Activated CD4-positive, alpha-beta T cell treated with anti-CD3 and anti-CD28 coated beads, Interleukin-2, Interleukin-6, amounts not matched to agents 100 ng/mL and 50 ng/mL, durations not matched to agents 16 hours and 8 hours (primary cell): ENCODE results near the gene LY6G6D.

Experiments used
- DNase-seq: peaks from one replicate; pipeline ENCODE4 v3.0.0-alpha.2; 2020

LY6G6D gene

GRCh38 chr6:31721351-31722020 lies 6.3 kb downstream of the LY6G6D start, which contains the start of gene LY6G6C:
Gene LY6G6C, minus strand, starts transcription at chr6:31721746. Its CDS starts 67 bp downstream, at chr6:31721679.
- DNase-seq, result no peak

GRCh38 chr6:31722173-31722572 lies 7.0 kb downstream of the LY6G6D start:
- DNase-seq, result no peak

- DNase-seq, result no peak
These were observed 8.3 kb downstream of the LY6G6D start, which contains the start of gene MPIG6B for GRCh38 chr6:31723245-31723979. Gene MPIG6B, plus strand, starts transcription at chr6:31723373. Its CDS starts 11 bp downstream, at chr6:31723384.

- no peak for DNase-seq
These were observed 9.0 kb downstream of the LY6G6D start for GRCh38 chr6:31723980-31724691.

GRCh38 chr6:31725502-31726350 lies 10.6 kb downstream of the LY6G6D start:
- no peak for DNase-seq

DNA sequence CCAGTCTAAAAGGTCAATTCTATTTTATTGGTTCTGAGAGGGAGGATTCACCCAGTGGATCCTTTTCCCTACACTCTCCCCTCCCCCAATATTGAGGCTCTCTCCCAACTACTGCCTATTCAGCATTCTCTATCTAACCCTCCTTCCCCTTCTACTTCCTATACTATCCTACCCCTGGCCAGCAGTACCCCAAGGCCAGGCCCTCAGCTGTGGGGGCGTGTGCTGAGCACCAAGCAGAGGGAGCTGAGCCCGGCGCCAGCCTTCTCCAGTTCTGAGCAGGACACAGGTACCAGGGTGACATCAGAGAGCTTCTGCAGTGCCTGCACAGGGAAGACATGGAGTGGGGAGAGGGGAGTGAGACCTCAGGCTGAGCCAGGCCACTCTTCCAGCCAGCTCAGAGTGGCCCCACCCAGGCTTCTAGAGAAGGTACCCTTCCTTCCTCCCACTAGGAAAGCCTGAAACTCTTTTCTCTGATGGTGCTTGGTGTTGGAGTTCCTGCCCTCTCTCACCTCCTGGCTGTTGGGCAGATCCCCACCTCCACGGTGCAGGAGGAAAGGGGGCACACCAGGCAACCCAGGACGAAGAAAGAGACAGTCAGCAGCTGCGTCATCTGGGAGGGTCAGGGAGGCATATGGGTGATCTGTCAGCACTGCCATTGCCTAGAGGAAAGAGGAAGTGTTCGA lies 12.0 kb downstream of the LY6G6D start:
- DNase-seq, result no peak

GRCh38 chr6:31727717-31728671 lies 12.8 kb downstream of the LY6G6D start:
- DNase-seq, result no peak

- DNase-seq, result no peak
These were observed 13.8 kb downstream of the LY6G6D start, which contains the start of gene DDAH2 for GRCh38 chr6:31728767-31729514. Gene DDAH2, minus strand, starts transcription at chr6:31729299. Its CDS starts 138 bp downstream, at chr6:31729161.

DNA sequence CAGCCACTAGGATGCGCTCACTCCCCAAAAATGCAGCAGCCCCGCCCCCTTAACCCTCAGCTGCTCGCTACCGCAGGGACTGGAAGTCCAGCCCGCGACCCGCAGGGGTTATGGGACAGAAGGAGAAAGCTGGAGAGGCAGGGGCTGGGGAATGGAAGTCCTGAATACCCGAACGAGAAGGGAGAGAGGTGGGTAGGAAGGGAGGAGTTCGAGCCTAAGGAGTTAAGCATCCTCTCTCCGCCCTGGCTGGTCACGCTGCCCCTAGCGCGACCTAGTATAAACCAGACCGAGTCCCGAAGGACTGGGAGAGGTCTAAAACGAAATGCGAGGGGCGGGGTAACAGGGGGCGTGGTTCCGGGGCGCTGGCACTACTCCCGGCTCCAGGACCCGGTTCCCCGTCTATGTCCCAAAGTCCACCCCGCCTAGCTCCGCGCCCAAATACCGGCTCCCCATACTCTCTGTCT lies 14.4 kb downstream of the LY6G6D start:
- peak; percentile 88 for DNase-seq

DNA sequence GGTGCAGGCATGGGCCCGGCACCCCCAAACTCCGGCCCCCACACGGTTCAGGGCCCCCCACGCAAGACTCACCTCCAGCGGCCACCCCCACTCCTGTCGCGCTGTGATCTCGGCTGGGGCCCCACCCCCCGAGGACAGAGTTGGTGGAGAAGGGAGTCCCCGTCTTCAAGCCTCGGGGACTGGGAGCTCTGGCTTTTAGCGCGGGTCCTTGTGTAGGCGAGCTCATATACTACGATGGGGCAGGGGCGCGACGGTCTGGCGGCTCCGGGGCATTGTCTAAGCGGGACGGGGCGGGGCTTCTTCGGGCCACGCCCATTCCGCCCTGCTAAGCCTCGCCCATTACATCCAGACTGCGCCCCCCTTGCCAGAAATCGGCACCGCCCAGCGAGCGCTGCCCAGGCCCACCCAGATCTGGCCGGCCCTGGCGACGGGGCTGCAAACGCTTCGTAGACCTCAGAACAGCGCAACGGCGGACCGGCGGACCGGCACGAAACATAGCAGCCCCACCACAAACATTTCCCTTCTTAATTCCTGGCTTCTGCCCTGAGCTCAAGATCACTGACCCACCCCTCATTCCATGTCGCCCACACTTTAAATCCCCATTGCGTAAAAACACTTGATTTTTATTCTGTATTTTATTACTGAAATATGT lies 15.0 kb downstream of the LY6G6D start:
- DNase-seq, result peak; percentile 77

DNA sequence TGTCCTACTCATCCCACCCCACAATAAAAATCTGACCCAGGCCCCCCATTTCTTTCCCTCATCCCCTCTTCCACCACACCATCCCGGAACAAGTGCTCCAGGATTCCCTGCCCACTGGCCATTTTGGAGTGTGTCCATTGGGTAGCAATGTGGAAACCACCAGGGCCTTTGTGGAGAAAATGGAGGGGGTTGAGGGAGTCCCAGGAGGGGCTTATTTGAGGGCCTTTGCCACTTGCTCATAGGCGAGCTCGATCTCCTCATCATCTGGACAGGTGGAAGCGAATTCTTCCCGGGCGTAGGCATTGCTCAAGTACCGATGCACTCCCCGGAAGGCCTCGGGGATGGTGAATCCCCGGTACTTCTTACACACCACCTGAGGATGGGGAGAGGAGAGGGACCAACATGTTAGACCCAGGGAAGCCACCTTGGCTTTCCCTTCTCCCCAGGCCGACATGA lies 15.5 kb downstream of the LY6G6D start:
- no peak for DNase-seq

DNA sequence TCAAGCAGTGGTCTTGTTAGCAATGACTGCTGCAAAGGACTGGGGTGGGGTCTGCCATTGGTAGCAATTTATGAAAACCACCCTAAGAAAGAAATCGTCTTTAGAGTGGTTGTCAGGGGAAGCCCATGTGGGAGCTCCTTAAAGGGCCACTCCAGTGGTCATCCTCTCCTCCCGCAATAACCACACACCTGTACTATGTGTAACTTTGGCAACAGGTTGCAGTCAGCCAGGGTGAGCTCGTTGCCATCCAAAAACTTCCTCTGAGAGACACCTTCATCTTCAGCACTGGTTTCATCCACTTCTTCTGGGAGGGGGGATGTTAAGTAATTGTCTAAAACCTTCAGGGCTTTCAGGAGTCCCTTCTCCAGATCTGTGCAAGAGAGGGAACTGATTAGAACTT lies 16.9 kb downstream of the LY6G6D start:
- no peak for DNase-seq

DNA sequence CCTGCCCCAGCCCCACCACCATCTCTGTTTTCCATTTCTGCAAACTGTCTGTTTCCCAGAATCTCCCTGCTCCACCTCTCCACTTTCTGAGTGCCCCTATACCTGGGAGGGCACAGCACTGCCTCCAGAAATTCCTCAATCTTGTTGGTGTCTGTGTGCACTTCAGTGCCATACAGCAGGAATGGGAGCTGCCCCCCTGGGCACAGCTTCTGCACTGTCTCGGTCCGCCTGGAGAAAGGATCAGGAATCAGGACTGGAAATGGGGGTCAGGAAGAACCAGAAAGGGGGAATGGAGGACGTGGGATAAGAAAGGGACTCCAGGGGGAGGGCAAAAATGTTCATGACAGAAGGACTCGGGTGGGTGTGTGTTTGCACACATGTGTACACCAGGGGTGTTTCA lies 18.6 kb downstream of the LY6G6D start:
- no peak for DNase-seq

GRCh38 chr6:31734247-31734820 lies 19.2 kb downstream of the LY6G6D start:
- DNase-seq, result no peak

GRCh38 chr6:31734821-31735406 lies 19.8 kb downstream of the LY6G6D start:
- DNase-seq, result peak; percentile 86

DNA sequence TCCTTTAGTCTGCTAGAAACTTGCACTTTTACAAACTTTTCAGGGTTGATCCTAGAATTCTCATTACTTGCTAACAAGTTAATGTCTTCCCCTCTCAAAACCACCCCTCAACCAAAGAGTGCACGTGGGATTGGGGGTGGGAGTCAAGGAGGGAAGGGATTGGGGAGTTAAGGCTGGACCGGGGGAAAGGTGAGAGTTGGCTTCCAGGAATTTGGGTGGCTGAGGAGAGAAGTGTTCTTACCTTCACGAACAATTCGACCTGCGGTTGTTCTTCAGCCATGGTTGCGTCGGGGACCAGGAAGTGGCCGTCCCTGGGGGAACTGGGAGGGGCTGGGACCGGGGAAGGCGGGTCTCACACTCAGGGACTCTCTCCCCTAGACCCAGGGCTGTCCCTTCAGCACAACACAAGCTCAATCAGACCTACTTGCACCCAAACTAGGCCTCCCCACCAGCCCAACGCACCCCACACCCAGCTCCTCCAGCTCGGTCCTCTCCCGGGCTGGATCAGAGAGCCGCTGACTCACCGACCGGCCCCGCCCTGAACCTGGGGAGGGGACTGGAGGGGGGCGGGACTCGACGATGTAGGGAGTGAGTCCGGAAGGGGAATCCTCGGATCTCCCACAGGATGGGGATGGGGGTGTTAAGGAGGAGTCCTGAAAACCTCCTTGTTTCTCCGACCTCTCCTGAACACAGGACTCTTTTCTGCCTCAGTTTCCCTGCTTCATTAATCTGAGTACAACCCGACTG lies 21.0 kb downstream of the LY6G6D start, which contains the start of gene CLIC1:
Gene CLIC1, minus strand, starts transcription at position 510 of the 747 bp plus-strand sequence. Its CDS starts 230 bp downstream, at position 280.
- DNase-seq, result peak; percentile 90

DNA sequence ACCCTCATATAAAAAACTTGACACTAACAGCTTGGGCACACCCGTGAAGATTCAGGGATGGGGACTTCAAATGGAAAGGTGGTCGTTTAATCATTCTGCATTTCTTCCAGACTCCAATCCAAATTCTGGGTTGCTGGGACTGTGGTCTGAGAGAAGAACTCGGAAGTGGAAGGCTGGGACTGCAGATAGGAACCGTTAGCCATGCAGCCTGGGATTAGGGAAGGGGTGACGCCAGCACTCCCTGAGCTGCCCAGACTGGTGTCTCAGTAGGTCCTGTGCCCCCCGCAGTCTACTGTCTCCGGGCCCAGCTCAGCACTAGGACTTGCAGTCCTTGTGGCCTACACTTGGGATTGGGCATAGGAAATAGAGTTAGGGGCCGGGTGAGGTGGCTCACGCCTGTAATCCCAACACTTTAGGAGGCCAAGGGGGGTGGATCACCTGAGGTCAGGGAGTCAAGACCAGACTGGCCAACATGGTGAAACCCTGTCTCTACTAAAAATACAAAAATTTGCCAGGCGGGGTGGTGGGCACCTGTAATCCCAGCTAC lies 21.7 kb downstream of the LY6G6D start:
- DNase-seq, result no peak
